NCI-H460 (cell line): ENCODE data around the gene PARP3. TPM values are rescaled to one million over a fixed set of nuclear protein-coding genes. Genes with fewer than 3 reads are reported as not detected.
"Not testable (repeated sequence)": the region's sequence is repeated elsewhere in the genome, so short reads cannot be mapped to it uniquely, and the experiment has no call there.

Experiments
- DNase-seq: peaks from one replicate; pipeline ENCODE4 v3.0.0-alpha.2; 2016; ENCODE audit warnings: low read depth; ENCODE audit errors: extremely low read depth
- polyA plus RNA-seq: library from polyadenylated mRNA; depleted of rRNA; stranded (reverse); fragments of >200 nt; gene quantifications from 2 replicates; pipeline ENCODE4 v1.2.3, GENCODE V29; 2014; cell fraction: nucleus; rRNA removed
- total RNA-seq: library from RNA; depleted of rRNA; stranded (reverse); fragments of >200 nt; shearing (Covaris generic); gene quantifications from 2 replicates; pipeline ENCODE4 v1.2.3, GENCODE V29; 2014; rRNA removed

Gene PARP3
- 13.1 and 15.5 TPM in 2 replicates for total RNA-seq
- 26.2 and 33.6 TPM in 2 replicates for polyA plus RNA-seq

GRCh38 chr3:51941798-51942602 lies at the start of gene PARP3, which contains the start of gene RRP9:
Gene PARP3, plus strand, starts transcription at chr3:51942363. Its CDS starts 993 bp downstream, at chr3:51943356.
Gene RRP9, minus strand, starts transcription at chr3:51941904. Its CDS starts 37 bp downstream, at chr3:51941867.
- DNase-seq, result peak; percentile 98

- no peak for DNase-seq
Observed at GRCh38 chr3:51894391-51894790, 47.8 kb upstream of the PARP3 start.

- DNase-seq, result no peak
Observed at GRCh38 chr3:51894939-51895338, 47.2 kb upstream of the PARP3 start.

- no peak for DNase-seq
Observed at GRCh38 chr3:51896607-51897305, 45.4 kb upstream of the PARP3 start.

- no peak for DNase-seq
Observed at GRCh38 chr3:51897391-51897790, 44.8 kb upstream of the PARP3 start.

GRCh38 chr3:51900043-51900442 lies 42.1 kb upstream of the PARP3 start:
- DNase-seq, result not testable (repeated sequence)

- DNase-seq, result not testable (repeated sequence)
Observed at GRCh38 chr3:51902361-51902760, 39.8 kb upstream of the PARP3 start.

- DNase-seq, result no peak
Observed at GRCh38 chr3:51904034-51904823, 37.9 kb upstream of the PARP3 start.

GRCh38 chr3:51908026-51908425 lies 34.1 kb upstream of the PARP3 start:
- DNase-seq, result no peak

- DNase-seq, result no peak
Observed at GRCh38 chr3:51916418-51916817, 25.7 kb upstream of the PARP3 start.

- DNase-seq, result no peak
Observed at GRCh38 chr3:51921081-51921578, 21.0 kb upstream of the PARP3 start.

GRCh38 chr3:51927061-51927977 lies 14.8 kb upstream of the PARP3 start:
- DNase-seq, result no peak

- no peak for DNase-seq
Observed at GRCh38 chr3:51928438-51928837, 13.7 kb upstream of the PARP3 start.

GRCh38 chr3:51928981-51929380 lies 13.2 kb upstream of the PARP3 start:
- DNase-seq, result not testable (repeated sequence)

GRCh38 chr3:51929420-51930003 lies 12.7 kb upstream of the PARP3 start:
- DNase-seq, result no peak

- no peak for DNase-seq
Observed at GRCh38 chr3:51930439-51930838, 11.7 kb upstream of the PARP3 start.

GRCh38 chr3:51931756-51932155 lies 10.4 kb upstream of the PARP3 start:
- DNase-seq, result no peak

- DNase-seq, result no peak
Observed at GRCh38 chr3:51932471-51933370, 9.4 kb upstream of the PARP3 start.
